OCI-LY3 (cell line): ENCODE data around the gene NPHP1.
"Not testable (repeated sequence)": the region's sequence is repeated elsewhere in the genome, so short reads cannot be mapped to it uniquely, and the experiment has no call there.

Experiments
- H2AFZ ChIP-seq: fragments of 200-600, 300-600 bp; shearing (Covaris generic); 2 replicates; pipeline ENCODE4 v1.6.0; 2014; ENCODE audit warnings: antibody characterized with exemption, low read depth, low read length
- H3K27ac ChIP-seq: fragments of 200-600, 300-600 bp; sonication (generic); 2 replicates; pipeline ENCODE4 v1.5.1; 2014; ENCODE audit warnings: mild to moderate bottlenecking, low read length, moderate library complexity, mixed read lengths
- H3K27me3 ChIP-seq: fragments of 200-600, 300-600 bp; sonication (generic); 2 replicates; pipeline ENCODE4 v1.6.1; 2014; ENCODE audit warnings: low read depth, low read length, mixed read lengths
- H3K36me3 ChIP-seq: fragments of 200-600, 300-600 bp; sonication (generic); replicated peaks from 2 replicates; pipeline ENCODE3; 2014; ENCODE audit warnings: low read depth, low read length, mixed read lengths
- H3K4me1 ChIP-seq: fragments of 300-600, 200-600 bp; sonication (generic); 2 replicates; pipeline ENCODE4 v1.6.1; 2014; ENCODE audit warnings: low read length, mixed read lengths
- H3K4me2 ChIP-seq: fragments of 200-600, 300-600 bp; sonication (generic); 2 replicates; pipeline ENCODE4 v1.6.1; 2014; ENCODE audit warnings: low read length, mixed read lengths
- H3K4me3 ChIP-seq: fragments of 300-600, 200-600 bp; sonication (generic); 2 replicates; pipeline ENCODE4 v1.5.1; 2014; ENCODE audit warnings: antibody characterized with exemption, mild to moderate bottlenecking, low read length, moderate library complexity
- H3K79me2 ChIP-seq: fragments of 300-600, 200-600 bp; shearing (Covaris generic); 2 replicates; pipeline ENCODE4 v1.6.1; 2014; ENCODE audit warnings: mild to moderate bottlenecking, low read length, mixed read lengths
- H3K9ac ChIP-seq: fragments of 300-600, 200-600 bp; shearing (Covaris generic); 2 replicates; pipeline ENCODE4 v1.6.0; 2014; ENCODE audit warnings: mild to moderate bottlenecking, low read length, moderate library complexity
- H3K9me3 ChIP-seq: fragments of 200-600, 300-600 bp; shearing (Covaris generic); 2 replicates; pipeline ENCODE4 v1.6.1; 2014; ENCODE audit warnings: low read length, mixed read lengths; ENCODE audit not compliant: insufficient read depth
- H4K20me1 ChIP-seq: fragments of 200-600, 300-600 bp; sonication (generic); 2 replicates; pipeline ENCODE4 v1.6.1; 2016; ENCODE audit warnings: low read length, mixed read lengths; ENCODE audit not compliant: insufficient read depth
- CTCF ChIP-seq: fragments of 200-600, 300-600 bp; sonication (generic); IDR thresholded peaks from 2 replicates; pipeline ENCODE4 v1.5.1; 2014; ENCODE audit warnings: antibody characterized with exemption, low read length, low read depth
- EZH2phosphoT487 ChIP-seq: fragments of 200-600 bp; shearing (Covaris generic); IDR thresholded peaks from 2 replicates; pipeline ENCODE4 v1.6.1; 2018; ENCODE audit warnings: antibody characterized with exemption, mixed run types, low read depth

The NPHP1 gene

GRCh38 chr2:110211938-110212858 is 7.4 kb upstream of the NPHP1 start, which contains the start of gene MTLN:
TSS of gene MTLN (minus strand) at chr2:110212547. CDS start at chr2:110212525, 22 bp downstream.
- Histone ChIP-seq H3K4me3 (peak within 1 kb of the TSS; percentile 100), H3K9ac (peak within 1 kb of the TSS; percentile 91), H3K27me3 (peaks cover 15% of the 10 kb centered on the region), H3K9me3 (no peaks in the 10 kb centered on the region), H3K4me2 (peak within 1 kb of the TSS; percentile 93), H3K79me2 (peaks cover 17% of the 10 kb centered on the region), H4K20me1 (no peaks in the 10 kb centered on the region), H3K36me3 (peaks cover 7% of the 10 kb centered on the region), H3K4me1 (peaks cover 4% of the 10 kb centered on the region; the same call in 1 of the 2 replicates), H2AFZ (peak within 1 kb of the TSS; percentile 97), H3K27ac (peak within 1 kb of the TSS; percentile 26; the same call in 1 of the 2 replicates)
- no peak for TF ChIP-seq EZH2phosphoT487
- no peak for TF ChIP-seq CTCF

GRCh38 chr2:110205660-110206455 is 1.0 kb upstream of the NPHP1 start:
- peak overlapping the region; percentile 93 for H3K4me2 ChIP-seq
- 0 out of 2 replicates have a peak overlapping the region, but pooled peaks have one; percentile 65 for H3K9ac ChIP-seq
- H3K4me3 ChIP-seq, result peak overlapping the region; percentile 94
- no peaks in the 10 kb centered on the region for H3K9me3 ChIP-seq
- no peaks in the 10 kb centered on the region for H3K27me3 ChIP-seq
- H3K79me2 ChIP-seq, result peaks cover 2% of the 10 kb centered on the region
- H4K20me1 ChIP-seq, result no peaks in the 10 kb centered on the region
- H3K27ac ChIP-seq, result no peak overlapping the region
- H3K36me3 ChIP-seq, result peaks cover 7% of the 10 kb centered on the region
- peaks cover 9% of the 10 kb centered on the region for H3K4me1 ChIP-seq
- peak overlapping the region; percentile 97; the same call in 1 of the 2 replicates for H2AFZ ChIP-seq
- no peak for TF ChIP-seq EZH2phosphoT487
- no peak for TF ChIP-seq CTCF

- Histone ChIP-seq H3K79me2 (no peaks in the 10 kb centered on the region), H3K4me2 (no peak overlapping the region), H3K27me3 (no peaks in the 10 kb centered on the region), H2AFZ (no peak overlapping the region), H3K36me3 (no peaks in the 10 kb centered on the region), H3K27ac (no peak overlapping the region), H3K9ac (no peak overlapping the region), H4K20me1 (no peaks in the 10 kb centered on the region), H3K4me1 (no peaks in the 10 kb centered on the region), H3K9me3 (no peaks in the 10 kb centered on the region), H3K4me3 (no peak overlapping the region)
- TF ChIP-seq EZH2phosphoT487, result no peak
- TF ChIP-seq CTCF, result no peak
These were observed 6.8 kb downstream of the NPHP1 start for GRCh38 chr2:110198016-110198415.

- no peak overlapping the region for H3K4me2 ChIP-seq
- no peak overlapping the region for H3K9ac ChIP-seq
- H4K20me1 ChIP-seq, result no peaks in the 10 kb centered on the region
- no peaks in the 10 kb centered on the region for H3K36me3 ChIP-seq
- no peaks in the 10 kb centered on the region for H3K79me2 ChIP-seq
- H2AFZ ChIP-seq, result no peak overlapping the region
- no peak overlapping the region for H3K4me3 ChIP-seq
- H3K27ac ChIP-seq, result no peak overlapping the region
- no peaks in the 10 kb centered on the region for H3K27me3 ChIP-seq
- no peaks in the 10 kb centered on the region for H3K4me1 ChIP-seq
- no peak for TF ChIP-seq EZH2phosphoT487
- TF ChIP-seq CTCF, result no peak
- H3K9me3 ChIP-seq, result no peaks in the 10 kb centered on the region
These were observed 7.4 kb downstream of the NPHP1 start for GRCh38 chr2:110197452-110197851.

GRCh38 chr2:110190169-110190568 is 14.6 kb downstream of the NPHP1 start:
- not testable (repeated sequence) for H3K4me3 ChIP-seq, H3K27me3 ChIP-seq, H2AFZ ChIP-seq, H3K4me2 ChIP-seq, H4K20me1 ChIP-seq, H3K27ac ChIP-seq, H3K79me2 ChIP-seq, H3K9ac ChIP-seq, H3K4me1 ChIP-seq, H3K36me3 ChIP-seq, H3K9me3 ChIP-seq
